ENCODE measurements around the gene RFTN1.

DNA sequence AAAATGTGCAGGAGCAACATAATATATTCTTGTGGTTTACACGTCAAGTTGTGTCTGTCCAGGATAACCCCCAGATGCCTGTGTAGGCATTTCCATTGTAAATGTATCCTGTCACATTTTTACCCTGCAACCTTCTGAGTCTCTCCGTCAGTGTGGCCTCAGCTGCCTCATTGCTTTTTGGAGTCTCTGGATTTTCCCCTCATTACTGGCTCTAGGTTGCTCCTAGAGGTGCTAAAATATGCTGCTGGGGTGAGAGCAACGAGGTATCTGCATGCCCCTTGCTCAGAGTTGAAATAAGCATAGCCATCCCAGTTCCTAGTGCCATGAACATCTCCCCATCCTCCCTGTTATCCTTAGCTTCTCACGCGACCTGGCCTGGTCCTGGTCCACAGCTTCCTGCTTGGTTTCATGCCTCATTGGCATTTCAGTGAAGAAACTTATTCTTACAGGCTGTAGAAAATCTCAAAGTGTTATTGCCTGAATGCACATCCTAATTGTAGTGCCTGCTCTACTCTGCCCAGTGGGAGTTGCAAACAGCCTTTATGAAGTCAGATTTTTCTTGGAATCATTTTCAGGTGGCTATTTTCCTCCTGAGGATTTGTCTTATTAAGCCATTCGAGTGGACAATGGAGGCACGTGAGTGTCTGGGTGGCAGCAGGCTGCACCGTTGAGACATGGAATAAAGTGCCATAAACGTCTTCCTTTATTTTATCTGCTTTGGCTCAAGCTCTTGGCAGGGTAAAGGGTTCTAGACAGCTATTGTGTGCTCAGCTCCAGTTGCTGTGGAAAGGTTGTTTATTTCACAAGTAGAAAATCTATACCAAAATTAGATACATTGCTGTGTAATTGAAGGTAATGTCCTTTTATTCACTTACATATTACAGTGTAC lies 215.3 kb downstream of the RFTN1 start:
- TF ChIP-seq, protein P1, sequence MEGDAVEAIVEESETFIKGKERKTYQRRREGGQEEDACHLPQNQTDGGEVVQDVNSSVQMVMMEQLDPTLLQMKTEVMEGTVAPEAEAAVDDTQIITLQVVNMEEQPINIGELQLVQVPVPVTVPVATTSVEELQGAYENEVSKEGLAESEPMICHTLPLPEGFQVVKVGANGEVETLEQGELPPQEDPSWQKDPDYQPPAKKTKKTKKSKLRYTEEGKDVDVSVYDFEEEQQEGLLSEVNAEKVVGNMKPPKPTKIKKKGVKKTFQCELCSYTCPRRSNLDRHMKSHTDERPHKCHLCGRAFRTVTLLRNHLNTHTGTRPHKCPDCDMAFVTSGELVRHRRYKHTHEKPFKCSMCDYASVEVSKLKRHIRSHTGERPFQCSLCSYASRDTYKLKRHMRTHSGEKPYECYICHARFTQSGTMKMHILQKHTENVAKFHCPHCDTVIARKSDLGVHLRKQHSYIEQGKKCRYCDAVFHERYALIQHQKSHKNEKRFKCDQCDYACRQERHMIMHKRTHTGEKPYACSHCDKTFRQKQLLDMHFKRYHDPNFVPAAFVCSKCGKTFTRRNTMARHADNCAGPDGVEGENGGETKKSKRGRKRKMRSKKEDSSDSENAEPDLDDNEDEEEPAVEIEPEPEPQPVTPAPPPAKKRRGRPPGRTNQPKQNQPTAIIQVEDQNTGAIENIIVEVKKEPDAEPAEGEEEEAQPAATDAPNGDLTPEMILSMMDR (IDR thresholded peaks at IDR 0.05), result no peak
- no peak for TF ChIP-seq POLR2A (IDR thresholded peaks at IDR 0.05)

All from uterus (tissue), 2 donors.